ENCODE results near the gene ZNRF3. TPM values are rescaled to one million over a fixed set of nuclear protein-coding genes. Genes with fewer than 3 reads are reported as not detected.

Gene ZNRF3
- total and polyA plus RNA-seq, 9 donors, result 7.4 to 24.3 (median 11.6) TPM

DNA sequence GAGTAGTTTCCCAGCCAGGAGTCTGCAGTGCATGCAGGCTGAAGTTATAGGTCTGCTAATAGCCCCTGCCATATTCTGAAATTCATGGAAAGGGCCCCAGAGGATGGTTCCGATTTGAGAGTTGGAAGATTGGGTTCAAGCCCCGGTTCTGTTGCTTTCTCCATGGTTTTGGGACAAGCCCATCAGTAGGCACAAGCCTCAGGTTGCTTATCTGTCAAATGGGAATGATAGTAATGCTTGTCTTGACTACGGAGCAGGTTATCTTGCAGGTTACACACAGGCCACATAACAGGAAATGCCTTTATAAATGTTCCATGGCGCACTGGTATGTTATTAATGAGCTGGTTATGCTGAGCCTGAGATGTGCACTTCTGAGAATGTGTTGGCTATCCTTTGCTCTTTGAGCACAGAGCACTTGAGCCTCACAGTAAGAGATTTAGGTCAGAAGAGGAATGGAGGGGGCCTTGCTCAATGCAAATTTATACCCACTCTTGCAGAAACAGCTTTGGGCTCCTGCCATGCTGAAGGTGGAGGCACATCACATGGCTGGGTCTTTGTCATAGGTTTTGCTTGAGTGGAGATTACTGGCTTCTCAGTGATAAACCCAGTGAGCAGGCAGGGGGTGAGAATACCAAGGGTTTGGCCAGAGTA, 47.1 kb downstream of the ZNRF3 start:
- TF ChIP-seq POLR2A (IDR thresholded peaks at IDR 0.05) (no peak), EP300 (IDR thresholded peaks at IDR 0.05) (no peak)
- TF ChIP-seq, protein P1, sequence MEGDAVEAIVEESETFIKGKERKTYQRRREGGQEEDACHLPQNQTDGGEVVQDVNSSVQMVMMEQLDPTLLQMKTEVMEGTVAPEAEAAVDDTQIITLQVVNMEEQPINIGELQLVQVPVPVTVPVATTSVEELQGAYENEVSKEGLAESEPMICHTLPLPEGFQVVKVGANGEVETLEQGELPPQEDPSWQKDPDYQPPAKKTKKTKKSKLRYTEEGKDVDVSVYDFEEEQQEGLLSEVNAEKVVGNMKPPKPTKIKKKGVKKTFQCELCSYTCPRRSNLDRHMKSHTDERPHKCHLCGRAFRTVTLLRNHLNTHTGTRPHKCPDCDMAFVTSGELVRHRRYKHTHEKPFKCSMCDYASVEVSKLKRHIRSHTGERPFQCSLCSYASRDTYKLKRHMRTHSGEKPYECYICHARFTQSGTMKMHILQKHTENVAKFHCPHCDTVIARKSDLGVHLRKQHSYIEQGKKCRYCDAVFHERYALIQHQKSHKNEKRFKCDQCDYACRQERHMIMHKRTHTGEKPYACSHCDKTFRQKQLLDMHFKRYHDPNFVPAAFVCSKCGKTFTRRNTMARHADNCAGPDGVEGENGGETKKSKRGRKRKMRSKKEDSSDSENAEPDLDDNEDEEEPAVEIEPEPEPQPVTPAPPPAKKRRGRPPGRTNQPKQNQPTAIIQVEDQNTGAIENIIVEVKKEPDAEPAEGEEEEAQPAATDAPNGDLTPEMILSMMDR (IDR thresholded peaks at IDR 0.05), result no peak
- intact Hi-C loops (cut with DNase I), result no loop called here
- H3K4me1 ChIP-seq (ENCODE audit: insufficient read depth), result peaks cover 10% of the 10 kb centered on the region
- no peaks in the 10 kb centered on the region for H3K27me3 ChIP-seq
- H3K4me3 ChIP-seq, result no peak overlapping the region
- no peak overlapping the region for H3K27ac ChIP-seq
- no peaks in the 10 kb centered on the region for H3K9me3 ChIP-seq
- WGBS, 3 donors, result 50 to 63% (median 58%) methylated on average over 4 of the region's 4 CpGs
- DNase-seq, result no peak
- H3K36me3 ChIP-seq, result no peaks in the 10 kb centered on the region

DNA sequence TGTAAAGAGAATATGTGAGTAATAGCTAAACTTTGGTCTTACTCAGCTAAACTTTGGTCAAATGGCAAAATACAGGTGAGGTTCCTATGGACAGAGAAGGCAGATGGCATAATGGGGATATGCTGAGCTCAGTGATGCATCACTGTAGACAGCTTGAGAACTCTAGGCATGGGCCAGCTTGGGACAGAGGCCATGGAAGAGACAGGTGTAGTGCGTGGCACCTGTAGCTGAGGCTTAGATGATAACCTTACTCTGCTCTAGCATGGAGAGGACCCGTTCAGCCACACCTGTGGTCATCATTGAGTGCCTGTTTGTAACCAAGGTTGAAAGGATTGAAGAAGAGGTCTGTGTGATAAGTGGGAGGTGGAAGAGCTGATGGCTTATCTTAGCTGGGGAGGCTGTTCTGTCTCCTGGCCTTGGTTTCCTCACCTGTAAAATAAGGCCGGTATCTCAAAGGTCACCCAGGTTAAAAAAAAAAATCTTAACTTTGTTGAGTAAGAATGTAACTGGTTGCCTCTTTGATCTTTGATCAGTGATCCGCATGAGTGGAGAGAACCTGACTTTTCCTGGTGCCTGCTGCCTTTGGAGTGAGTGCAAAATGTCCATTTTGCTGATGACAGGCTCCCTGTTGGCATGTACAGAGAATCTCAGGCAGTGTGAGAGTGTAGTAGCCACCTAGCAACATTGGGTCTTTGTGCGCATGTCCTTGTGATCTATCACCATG, 48.6 kb downstream of the ZNRF3 start:
- WGBS, 3 donors, result 92 to 97% (median 94%) methylated on average over 5 of the region's 5 CpGs
- H3K9me3 ChIP-seq, result no peaks in the 10 kb centered on the region
- intact Hi-C loops (cut with DNase I), result no loop called here
- TF ChIP-seq POLR2A (IDR thresholded peaks at IDR 0.05), result no peak
- TF ChIP-seq, protein P1 (IDR thresholded peaks at IDR 0.05), result no peak
- TF ChIP-seq EP300 (IDR thresholded peaks at IDR 0.05), result no peak
- H3K36me3 ChIP-seq, result no peaks in the 10 kb centered on the region
- H3K27me3 ChIP-seq, result no peaks in the 10 kb centered on the region
- DNase-seq, result no peak
- no peak overlapping the region for H3K27ac ChIP-seq
- no peak overlapping the region for H3K4me3 ChIP-seq
- H3K4me1 ChIP-seq (ENCODE audit: insufficient read depth), result peaks cover 7% of the 10 kb centered on the region

DNA sequence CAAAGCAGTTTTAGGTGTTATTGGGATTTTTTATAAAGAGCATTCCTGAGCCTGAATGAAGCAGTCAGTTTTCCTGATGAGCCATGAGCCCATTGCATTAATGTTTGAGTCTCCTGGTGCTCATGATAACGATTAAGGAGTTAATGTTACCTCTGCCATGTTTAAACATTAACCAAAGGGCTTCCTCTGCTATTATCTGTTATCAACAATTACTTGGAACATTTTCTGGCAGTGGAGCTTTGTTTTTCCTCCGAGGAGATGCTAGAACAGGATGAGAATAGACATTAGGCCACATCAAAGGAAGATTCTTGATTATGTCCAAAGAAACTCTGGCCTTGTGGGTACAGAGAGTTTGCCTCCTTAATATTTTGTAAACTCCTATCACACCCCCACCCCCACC, 49.9 kb downstream of the ZNRF3 start:
- intact Hi-C loops (cut with DNase I), result no loop called here
- H3K27ac ChIP-seq, result no peak overlapping the region
- WGBS, 3 donors, result 8 to 18% (median 9%) methylated on average over 2 of the region's 2 CpGs

DNA sequence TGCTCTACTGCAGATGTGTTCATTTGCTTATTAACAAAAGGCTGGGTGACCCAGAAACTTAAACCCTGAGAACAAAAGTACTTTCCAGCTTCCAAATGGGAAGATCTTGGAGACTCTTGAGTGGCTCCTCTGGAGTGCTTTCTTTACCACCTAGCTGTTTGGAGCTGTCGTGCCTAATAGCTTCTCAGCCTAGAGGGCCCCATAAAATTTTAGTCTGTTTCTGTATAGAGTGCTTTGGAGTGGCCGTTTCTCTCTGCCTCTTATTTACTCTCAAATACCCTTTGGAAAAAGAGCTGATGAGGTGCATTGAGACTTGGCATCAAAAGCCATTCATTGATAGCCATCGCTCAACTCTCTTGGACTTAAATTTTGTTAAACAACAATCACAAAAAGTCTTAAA, 50.7 kb downstream of the ZNRF3 start:
- Histone ChIP-seq H3K36me3 (no peaks in the 10 kb centered on the region), H3K27me3 (no peaks in the 10 kb centered on the region), H3K27ac (no peak overlapping the region), H3K9me3 (no peaks in the 10 kb centered on the region), H3K4me3 (no peak overlapping the region), H3K4me1 (ENCODE audit: insufficient read depth) (peaks cover 7% of the 10 kb centered on the region)
- intact Hi-C loops (cut with DNase I), result no loop called here
- DNase-seq, result no peak
- 77 to 81% (median 78%) methylated on average over 3 of the region's 3 CpGs for WGBS, 3 donors
- TF ChIP-seq POLR2A (IDR thresholded peaks at IDR 0.05) (no peak), EP300 (IDR thresholded peaks at IDR 0.05) (no peak)
- TF ChIP-seq, protein P1 (IDR thresholded peaks at IDR 0.05), result no peak

More for the DNA sequence above, 49.9 kb downstream of the ZNRF3 start:
- H3K27me3 ChIP-seq, result no peaks in the 10 kb centered on the region
- no peaks in the 10 kb centered on the region for H3K9me3 ChIP-seq
- DNase-seq, result no peak
- TF ChIP-seq EP300 (IDR thresholded peaks at IDR 0.05) (no peak), POLR2A (IDR thresholded peaks at IDR 0.05) (no peak)
- TF ChIP-seq, protein P1 (IDR thresholded peaks at IDR 0.05), result no peak
- no peak overlapping the region for H3K4me3 ChIP-seq
- H3K4me1 ChIP-seq (ENCODE audit: insufficient read depth), result peaks cover 7% of the 10 kb centered on the region
- no peaks in the 10 kb centered on the region for H3K36me3 ChIP-seq
